ENCODE results near the gene RPS27L. TPM values are rescaled to one million over a fixed set of nuclear protein-coding genes. Genes with fewer than 3 reads are reported as not detected.
A peak's percentile ranks its signal among the peaks of the same experiment; 100 is the strongest.

Gene RPS27L
- total and polyA plus RNA-seq, 2 donors (not counting 1 experiment from before 2014, with no cell fraction given), result 21.6 to 50.9 TPM

DNA sequence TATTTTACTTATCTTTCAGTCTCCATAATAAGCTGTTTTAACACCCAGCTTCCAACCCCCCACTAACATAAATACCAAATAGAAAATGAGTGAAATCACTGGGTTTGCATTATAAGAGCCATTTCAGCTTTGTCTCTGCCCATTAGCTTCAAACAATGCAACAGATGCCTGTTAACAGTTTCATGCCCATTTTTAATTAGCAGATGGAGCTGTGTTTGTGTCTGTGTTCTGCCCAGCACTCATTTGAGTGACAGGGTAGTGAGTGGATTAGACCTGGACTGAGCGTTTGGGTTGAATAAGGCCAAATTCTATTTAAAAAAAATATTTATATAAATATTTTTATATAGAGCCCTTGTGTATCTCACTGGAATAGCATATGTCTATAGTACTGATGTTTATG, 39.6 kb upstream of the RPS27L start:
- H3K9me3 ChIP-seq (ENCODE audit: control extremely low read depth in 1 of 3, control insufficient read depth in 2 of 3, insufficient read depth in 1 of 3, low read length in 2 of 3), result no peaks in the 10 kb centered on the region
- ChIA-PET POLR2A (no interaction called here), CTCF (interaction anchor here (0.6 to 3.8 kb wide), 2 partner anchors 8 to 71 kb away, joined by 3 to 22 read pairs; no protein-coding TSS in a partner anchor)
- H4K20me1 ChIP-seq (ENCODE audit: control insufficient read depth, insufficient read depth, low read length, poor library complexity, severe bottlenecking), result peaks cover 46% of the 10 kb centered on the region
- WGBS (ENCODE audit: insufficient coverage), result no CpG with 5 or more reads among the region's 1 CpG
- H3K27me3 Mint-ChIP-seq, result no peaks in the 10 kb centered on the region
- intact Hi-C loops (cut with micrococcal nuclease), result no loop called here
- H3K4me1 ChIP-seq (ENCODE audit: control insufficient read depth in 2 of 2, insufficient read depth in 2 of 2, low read length in 2 of 2), result peaks cover 52 to 57% of the 10 kb centered on the region in 2 donors
- H3K4me3 ChIP-seq (ENCODE audit: control extremely low read depth in 1 of 5, extremely low read depth in 1 of 5, insufficient read depth in 1 of 5, low read depth in 2 of 5, low read length in 4 of 5), result no peak overlapping the region
- no peak overlapping the region for H2AFZ ChIP-seq (ENCODE audit: insufficient read depth, low read depth, low read length, poor library complexity, severe bottlenecking)
- no peak overlapping the region for H3K9ac ChIP-seq (ENCODE audit: low read length)
- H3K27ac ChIP-seq (ENCODE audit: low read length in 2 of 2), result peak overlapping the region in 1 of 2 donors; percentile 92
- H3K4me1 Mint-ChIP-seq, result peaks cover 83% of the 10 kb centered on the region
- H3K9me3 Mint-ChIP-seq (ENCODE audit: insufficient read depth), result no peaks in the 10 kb centered on the region
- ATAC-seq (ENCODE audit: low read depth) (no peak), DNase-seq (no peak)
- H3K27me3 ChIP-seq (replicated peaks in 1 of 4; ENCODE audit: control extremely low read depth in 1 of 4, control insufficient read depth in 3 of 4, insufficient read depth in 4 of 4, low read length in 3 of 4), result no peaks in the 10 kb centered on the region
- no peak overlapping the region for H3K4me3 Mint-ChIP-seq
- H3K36me3 ChIP-seq (replicated peaks in 1 of 2; ENCODE audit: control extremely low read depth in 1 of 2, control insufficient read depth in 1 of 2, extremely low read depth in 1 of 2, insufficient read depth in 2 of 2, low read length in 1 of 2), result peaks cover 7 to 9% of the 10 kb centered on the region in 2 experiments
- no peak overlapping the region for H3K4me2 ChIP-seq (replicated peaks; ENCODE audit: low read depth, low read length, poor library complexity, severe bottlenecking)
- H3K79me2 ChIP-seq (ENCODE audit: control insufficient read depth, insufficient read depth, low read length), result peaks cover 98% of the 10 kb centered on the region
- TF ChIP-seq, protein P1, sequence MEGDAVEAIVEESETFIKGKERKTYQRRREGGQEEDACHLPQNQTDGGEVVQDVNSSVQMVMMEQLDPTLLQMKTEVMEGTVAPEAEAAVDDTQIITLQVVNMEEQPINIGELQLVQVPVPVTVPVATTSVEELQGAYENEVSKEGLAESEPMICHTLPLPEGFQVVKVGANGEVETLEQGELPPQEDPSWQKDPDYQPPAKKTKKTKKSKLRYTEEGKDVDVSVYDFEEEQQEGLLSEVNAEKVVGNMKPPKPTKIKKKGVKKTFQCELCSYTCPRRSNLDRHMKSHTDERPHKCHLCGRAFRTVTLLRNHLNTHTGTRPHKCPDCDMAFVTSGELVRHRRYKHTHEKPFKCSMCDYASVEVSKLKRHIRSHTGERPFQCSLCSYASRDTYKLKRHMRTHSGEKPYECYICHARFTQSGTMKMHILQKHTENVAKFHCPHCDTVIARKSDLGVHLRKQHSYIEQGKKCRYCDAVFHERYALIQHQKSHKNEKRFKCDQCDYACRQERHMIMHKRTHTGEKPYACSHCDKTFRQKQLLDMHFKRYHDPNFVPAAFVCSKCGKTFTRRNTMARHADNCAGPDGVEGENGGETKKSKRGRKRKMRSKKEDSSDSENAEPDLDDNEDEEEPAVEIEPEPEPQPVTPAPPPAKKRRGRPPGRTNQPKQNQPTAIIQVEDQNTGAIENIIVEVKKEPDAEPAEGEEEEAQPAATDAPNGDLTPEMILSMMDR (IDR thresholded peaks at IDR 0.05), result no peak
- TF ChIP-seq EZH2 (IDR thresholded peaks at IDR 0.05; ENCODE audit: borderline replicate concordance, insufficient read depth, low read depth, low read length, poor library complexity, severe bottlenecking), result no peak
- H3K27ac Mint-ChIP-seq, result no peak overlapping the region

DNA sequence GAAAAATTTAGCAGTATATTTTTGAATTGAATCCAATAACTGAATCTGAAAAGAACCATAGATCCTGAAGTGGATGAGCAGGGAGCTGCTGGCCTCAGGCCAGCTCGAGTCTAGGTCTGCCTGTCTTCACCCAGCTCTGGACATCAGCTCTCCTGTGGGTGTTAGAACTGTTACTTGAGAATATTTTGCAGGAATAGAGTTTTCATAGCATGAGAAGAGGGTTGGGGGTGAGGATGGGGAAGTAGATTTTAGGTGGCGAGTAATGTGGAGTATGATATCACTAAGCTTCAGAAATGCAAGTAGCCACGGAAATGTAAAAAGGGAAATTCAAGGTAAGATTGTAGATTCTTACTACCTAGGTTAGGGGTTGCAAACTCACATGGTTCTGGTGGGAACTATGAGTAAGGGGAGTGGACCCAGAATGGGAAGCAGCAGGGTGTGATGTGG, 38.3 kb upstream of the RPS27L start:
- intact Hi-C loops (cut with micrococcal nuclease), result loop anchor here (2.0 kb wide), 1 partner anchor 17 kb away; no protein-coding TSS in a partner anchor
- ChIA-PET POLR2A (interaction anchor here (1.1 kb wide), 1 partner anchor 12 kb away, joined by 3 read pairs; no protein-coding TSS in a partner anchor), CTCF (interaction anchor here (0.8 to 3.8 kb wide), 3 partner anchors 9 to 958 kb away, joined by 3 to 22 read pairs (median 3); no protein-coding TSS in a partner anchor)
- Histone ChIP-seq H3K9ac (ENCODE audit: low read length) (no peak overlapping the region), H3K4me2 (replicated peaks; ENCODE audit: low read depth, low read length, poor library complexity, severe bottlenecking) (peak overlapping the region; percentile 93), H3K27ac (ENCODE audit: low read length in 2 of 2) (peak overlapping the region; percentile 22 to 92), H4K20me1 (ENCODE audit: control insufficient read depth, insufficient read depth, low read length, poor library complexity, severe bottlenecking) (peaks cover 34% of the 10 kb centered on the region), H3K4me1 (ENCODE audit: control insufficient read depth in 2 of 2, insufficient read depth in 2 of 2, low read length in 2 of 2) (peaks cover 61 to 65% of the 10 kb centered on the region in 2 donors), H3K79me2 (ENCODE audit: control insufficient read depth, insufficient read depth, low read length) (peaks cover 98% of the 10 kb centered on the region), H2AFZ (ENCODE audit: insufficient read depth, low read depth, low read length, poor library complexity, severe bottlenecking) (no peak overlapping the region), H3K36me3 (replicated peaks in 1 of 2; ENCODE audit: control extremely low read depth in 1 of 2, control insufficient read depth in 1 of 2, extremely low read depth in 1 of 2, insufficient read depth in 2 of 2, low read length in 1 of 2) (peaks cover 4 to 7% of the 10 kb centered on the region in 2 experiments), H3K4me3 (ENCODE audit: control extremely low read depth in 1 of 5, extremely low read depth in 1 of 5, insufficient read depth in 1 of 5, low read depth in 2 of 5, low read length in 4 of 5) (no peak overlapping the region), H3K9me3 (ENCODE audit: control extremely low read depth in 1 of 3, control insufficient read depth in 2 of 3, insufficient read depth in 1 of 3, low read length in 2 of 3) (no peaks in the 10 kb centered on the region), H3K27me3 (replicated peaks in 1 of 4; ENCODE audit: control extremely low read depth in 1 of 4, control insufficient read depth in 3 of 4, insufficient read depth in 4 of 4, low read length in 3 of 4) (no peaks in the 10 kb centered on the region)
- TF ChIP-seq, protein P1 (IDR thresholded peaks at IDR 0.05), result no peak
- no peak for TF ChIP-seq EZH2 (IDR thresholded peaks at IDR 0.05; ENCODE audit: borderline replicate concordance, insufficient read depth, low read depth, low read length, poor library complexity, severe bottlenecking)
- Mint-ChIP-seq H3K4me1 (peaks cover 84% of the 10 kb centered on the region), H3K27ac (peak overlapping the region; percentile 84), H3K4me3 (peak overlapping the region; percentile 61), H3K27me3 (no peaks in the 10 kb centered on the region), H3K9me3 (ENCODE audit: insufficient read depth) (no peaks in the 10 kb centered on the region)
- no peak for ATAC-seq (ENCODE audit: low read depth)
- 46% methylated on average over 3 of the region's 3 CpGs for WGBS (ENCODE audit: insufficient coverage)
- peak; percentile 44 for DNase-seq
